Calu3 (cell line): ENCODE measurements around the gene GSX2. TPM values are rescaled to one million over a fixed set of nuclear protein-coding genes. Genes with fewer than 3 reads are reported as not detected.

Experiments
- BruUV-seq: library from RNA; stranded (reverse); fragments of 400-500 nt; replicated peaks from 2 replicates; lab custom pipeline; 2021; lab: Mats Ljungman, UMichigan
- CTCF ChIA-PET: fragments of 300-600 bp; sonication (Branson Sonifier 250); formaldehyde crosslinking; loops from one replicate; lab custom pipeline; 2022; ENCODE audit warnings: antibody characterized with exemption; lab: Charles Lee
- DNase-seq: peaks from one replicate; pipeline ENCODE4 v3.0.0; 2022
- H3K27ac Mint-ChIP-seq: one replicate; pipeline ENCODE4 v1.8.0; 2022; ENCODE audit warnings: mixed read lengths; ENCODE audit not compliant: unreplicated experiment
- H3K27me3 Mint-ChIP-seq: one replicate; pipeline ENCODE4 v1.8.0; 2022; ENCODE audit warnings: mixed read lengths; ENCODE audit not compliant: unreplicated experiment
- H3K36me3 Mint-ChIP-seq: one replicate; pipeline ENCODE4 v1.8.0; 2022; ENCODE audit warnings: mild to moderate bottlenecking, moderate library complexity, mixed read lengths; ENCODE audit not compliant: insufficient read depth, unreplicated experiment
- H3K4me1 Mint-ChIP-seq: one replicate; pipeline ENCODE4 v1.8.0; 2022; ENCODE audit warnings: mild to moderate bottlenecking, low read depth, mixed read lengths; ENCODE audit not compliant: unreplicated experiment
- H3K4me3 Mint-ChIP-seq: one replicate; pipeline ENCODE4 v1.8.0; 2022; ENCODE audit warnings: mild to moderate bottlenecking, low read depth, moderate library complexity, mixed read lengths; ENCODE audit not compliant: unreplicated experiment
- H3K9me3 Mint-ChIP-seq: one replicate; pipeline ENCODE4 v1.8.0; 2022; ENCODE audit warnings: low read depth, mixed read lengths; ENCODE audit not compliant: unreplicated experiment
- intact Hi-C: fragments of 100-400 bp; cut with micrococcal nuclease; formaldehyde crosslinking; loops from one replicate; pipeline ENCODE4 v1.10.0; 2022; ENCODE audit not compliant: unreplicated experiment
- total RNA-seq: library from RNA; stranded (reverse); gene quantifications from 2 replicates; pipeline ENCODE4 v1.2.3, GENCODE V29; 2022
- TF ChIP-seq, protein P1 (sequence below): fragments of 200-600 bp; IDR thresholded peaks from one replicate; pipeline ENCODE4 v1.8.0; 2022; ENCODE audit warnings: antibody characterized with exemption; ENCODE audit not compliant: unreplicated experiment

GSX2 gene
- total RNA-seq, 1 experiment from 2014 or later, result not detected

DNA sequence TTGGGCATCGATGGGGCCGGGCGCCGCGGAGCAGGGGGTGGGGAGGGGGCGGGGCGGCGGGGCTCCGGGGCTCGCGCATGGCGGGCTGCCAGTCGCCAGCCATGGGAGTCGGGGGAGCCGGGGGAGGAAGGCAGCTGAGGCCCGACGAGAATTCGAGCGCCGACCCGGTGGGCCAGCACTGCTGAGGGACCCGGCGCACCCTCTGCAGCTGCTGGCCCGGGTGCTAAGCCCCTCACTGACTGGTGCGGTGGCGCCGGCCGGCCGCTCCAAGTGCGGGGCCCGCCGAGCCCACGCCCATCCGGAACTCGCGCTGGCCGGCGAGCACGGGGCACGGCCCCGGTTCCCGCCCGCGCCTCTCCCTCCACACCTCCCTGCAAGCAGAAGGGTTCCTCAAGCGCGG, 49.4 kb downstream of the GSX2 start:
- intact Hi-C loops, result no loop called here
- no peaks in the 10 kb centered on the region for H3K4me1 Mint-ChIP-seq
- no peaks in the 10 kb centered on the region for H3K9me3 Mint-ChIP-seq
- H3K36me3 Mint-ChIP-seq, result no peaks in the 10 kb centered on the region
- no peaks in the 10 kb centered on the region for H3K27me3 Mint-ChIP-seq
- BruUV-seq, result no TSS peak
- TF ChIP-seq, protein P1, sequence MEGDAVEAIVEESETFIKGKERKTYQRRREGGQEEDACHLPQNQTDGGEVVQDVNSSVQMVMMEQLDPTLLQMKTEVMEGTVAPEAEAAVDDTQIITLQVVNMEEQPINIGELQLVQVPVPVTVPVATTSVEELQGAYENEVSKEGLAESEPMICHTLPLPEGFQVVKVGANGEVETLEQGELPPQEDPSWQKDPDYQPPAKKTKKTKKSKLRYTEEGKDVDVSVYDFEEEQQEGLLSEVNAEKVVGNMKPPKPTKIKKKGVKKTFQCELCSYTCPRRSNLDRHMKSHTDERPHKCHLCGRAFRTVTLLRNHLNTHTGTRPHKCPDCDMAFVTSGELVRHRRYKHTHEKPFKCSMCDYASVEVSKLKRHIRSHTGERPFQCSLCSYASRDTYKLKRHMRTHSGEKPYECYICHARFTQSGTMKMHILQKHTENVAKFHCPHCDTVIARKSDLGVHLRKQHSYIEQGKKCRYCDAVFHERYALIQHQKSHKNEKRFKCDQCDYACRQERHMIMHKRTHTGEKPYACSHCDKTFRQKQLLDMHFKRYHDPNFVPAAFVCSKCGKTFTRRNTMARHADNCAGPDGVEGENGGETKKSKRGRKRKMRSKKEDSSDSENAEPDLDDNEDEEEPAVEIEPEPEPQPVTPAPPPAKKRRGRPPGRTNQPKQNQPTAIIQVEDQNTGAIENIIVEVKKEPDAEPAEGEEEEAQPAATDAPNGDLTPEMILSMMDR, result no peak
- no peak overlapping the region for H3K27ac Mint-ChIP-seq
- no peak for DNase-seq
- CTCF ChIA-PET, result no interaction called here
- H3K4me3 Mint-ChIP-seq, result no peak overlapping the region

Other genes starting within 250 kb of the GSX2 start
- gene CHIC2, start 35.6 kb upstream of the GSX2 start, total RNA-seq, result 12.0 and 16.5 TPM in 2 replicates
- gene PDGFRA, start 129.1 kb downstream of the GSX2 start, total RNA-seq, result not detected in 2 replicates